Measurements from ENCODE around the gene ZNF428. TPM values are rescaled to one million over a fixed set of nuclear protein-coding genes. Genes with fewer than 3 reads are reported as not detected.

The ZNF428 gene
- total and polyA plus RNA-seq, 4 donors: 6.5 to 22.1 (median 14.4) TPM

DNA sequence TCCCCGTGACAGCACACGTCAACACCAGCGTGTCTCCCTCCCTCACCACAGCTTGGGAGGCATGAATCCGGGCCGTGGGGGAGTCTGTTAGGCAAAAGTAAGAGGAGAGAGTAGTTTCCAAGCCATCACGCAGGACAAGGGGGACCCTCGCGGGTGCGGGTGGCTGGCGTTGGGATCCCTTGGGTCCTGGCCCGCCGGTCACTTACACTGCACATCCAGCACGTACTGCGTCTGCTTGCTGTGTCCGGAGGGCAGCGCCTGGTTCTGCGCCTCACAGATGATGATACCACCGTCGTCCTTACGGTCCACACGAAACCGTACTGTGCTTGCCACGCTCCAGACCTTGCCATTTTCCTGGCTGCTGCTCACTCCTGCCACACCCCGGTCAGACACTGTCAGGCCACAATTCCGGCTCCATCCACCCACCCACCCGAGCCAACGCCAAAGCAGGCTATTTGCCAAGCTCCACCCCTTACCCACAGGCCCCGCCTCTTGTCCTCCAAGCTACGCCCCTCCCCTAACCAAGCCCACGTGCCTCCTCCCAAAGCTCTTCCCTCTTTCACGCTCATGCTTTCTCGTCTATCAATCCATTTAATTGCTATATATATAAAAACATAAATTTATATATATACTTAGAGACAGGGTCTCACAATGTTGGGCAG lies 6.6 kb upstream of the ZNF428 start:
- H3K9ac ChIP-seq (ENCODE audit: low read depth in 1 of 2, low read length in 2 of 2): no peak overlapping the region
- no peak overlapping the region for H3K4me3 ChIP-seq (ENCODE audit: low read depth in 1 of 3, low read length in 3 of 3)
- TF ChIP-seq RAD21 (IDR thresholded peaks at IDR 0.05): no peak
- TF ChIP-seq YY1 (IDR thresholded peaks at IDR 0.05): no peak
- TF ChIP-seq FOXA1 (IDR thresholded peaks at IDR 0.05): no peak
- no peak for TF ChIP-seq HNF4G (IDR thresholded peaks at IDR 0.05)
- TF ChIP-seq NR2F2 (IDR thresholded peaks at IDR 0.05): no peak
- TF ChIP-seq SP1 (IDR thresholded peaks at IDR 0.05): no peak
- TF ChIP-seq, protein P1, sequence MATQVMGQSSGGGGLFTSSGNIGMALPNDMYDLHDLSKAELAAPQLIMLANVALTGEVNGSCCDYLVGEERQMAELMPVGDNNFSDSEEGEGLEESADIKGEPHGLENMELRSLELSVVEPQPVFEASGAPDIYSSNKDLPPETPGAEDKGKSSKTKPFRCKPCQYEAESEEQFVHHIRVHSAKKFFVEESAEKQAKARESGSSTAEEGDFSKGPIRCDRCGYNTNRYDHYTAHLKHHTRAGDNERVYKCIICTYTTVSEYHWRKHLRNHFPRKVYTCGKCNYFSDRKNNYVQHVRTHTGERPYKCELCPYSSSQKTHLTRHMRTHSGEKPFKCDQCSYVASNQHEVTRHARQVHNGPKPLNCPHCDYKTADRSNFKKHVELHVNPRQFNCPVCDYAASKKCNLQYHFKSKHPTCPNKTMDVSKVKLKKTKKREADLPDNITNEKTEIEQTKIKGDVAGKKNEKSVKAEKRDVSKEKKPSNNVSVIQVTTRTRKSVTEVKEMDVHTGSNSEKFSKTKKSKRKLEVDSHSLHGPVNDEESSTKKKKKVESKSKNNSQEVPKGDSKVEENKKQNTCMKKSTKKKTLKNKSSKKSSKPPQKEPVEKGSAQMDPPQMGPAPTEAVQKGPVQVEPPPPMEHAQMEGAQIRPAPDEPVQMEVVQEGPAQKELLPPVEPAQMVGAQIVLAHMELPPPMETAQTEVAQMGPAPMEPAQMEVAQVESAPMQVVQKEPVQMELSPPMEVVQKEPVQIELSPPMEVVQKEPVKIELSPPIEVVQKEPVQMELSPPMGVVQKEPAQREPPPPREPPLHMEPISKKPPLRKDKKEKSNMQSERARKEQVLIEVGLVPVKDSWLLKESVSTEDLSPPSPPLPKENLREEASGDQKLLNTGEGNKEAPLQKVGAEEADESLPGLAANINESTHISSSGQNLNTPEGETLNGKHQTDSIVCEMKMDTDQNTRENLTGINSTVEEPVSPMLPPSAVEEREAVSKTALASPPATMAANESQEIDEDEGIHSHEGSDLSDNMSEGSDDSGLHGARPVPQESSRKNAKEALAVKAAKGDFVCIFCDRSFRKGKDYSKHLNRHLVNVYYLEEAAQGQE (IDR thresholded peaks at IDR 0.05): no peak
- TF ChIP-seq JUND (IDR thresholded peaks at IDR 0.05): no peak
- TF ChIP-seq, protein P2, sequence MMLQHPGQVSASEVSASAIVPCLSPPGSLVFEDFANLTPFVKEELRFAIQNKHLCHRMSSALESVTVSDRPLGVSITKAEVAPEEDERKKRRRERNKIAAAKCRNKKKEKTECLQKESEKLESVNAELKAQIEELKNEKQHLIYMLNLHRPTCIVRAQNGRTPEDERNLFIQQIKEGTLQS (IDR thresholded peaks at IDR 0.05): no peak
- no peak for TF ChIP-seq TAF1 (conservative IDR thresholded peaks at IDR 0.05)
- no peak for TF ChIP-seq GABPA (IDR thresholded peaks at IDR 0.05 in 1 of 2, conservative IDR thresholded peaks at IDR 0.05 in 1 of 2)
- TF ChIP-seq, protein P3, sequence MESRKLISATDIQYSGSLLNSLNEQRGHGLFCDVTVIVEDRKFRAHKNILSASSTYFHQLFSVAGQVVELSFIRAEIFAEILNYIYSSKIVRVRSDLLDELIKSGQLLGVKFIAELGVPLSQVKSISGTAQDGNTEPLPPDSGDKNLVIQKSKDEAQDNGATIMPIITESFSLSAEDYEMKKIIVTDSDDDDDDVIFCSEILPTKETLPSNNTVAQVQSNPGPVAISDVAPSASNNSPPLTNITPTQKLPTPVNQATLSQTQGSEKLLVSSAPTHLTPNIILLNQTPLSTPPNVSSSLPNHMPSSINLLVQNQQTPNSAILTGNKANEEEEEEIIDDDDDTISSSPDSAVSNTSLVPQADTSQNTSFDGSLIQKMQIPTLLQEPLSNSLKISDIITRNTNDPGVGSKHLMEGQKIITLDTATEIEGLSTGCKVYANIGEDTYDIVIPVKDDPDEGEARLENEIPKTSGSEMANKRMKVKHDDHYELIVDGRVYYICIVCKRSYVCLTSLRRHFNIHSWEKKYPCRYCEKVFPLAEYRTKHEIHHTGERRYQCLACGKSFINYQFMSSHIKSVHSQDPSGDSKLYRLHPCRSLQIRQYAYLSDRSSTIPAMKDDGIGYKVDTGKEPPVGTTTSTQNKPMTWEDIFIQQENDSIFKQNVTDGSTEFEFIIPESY (IDR thresholded peaks at IDR 0.05): no peak
- TF ChIP-seq, protein P4, sequence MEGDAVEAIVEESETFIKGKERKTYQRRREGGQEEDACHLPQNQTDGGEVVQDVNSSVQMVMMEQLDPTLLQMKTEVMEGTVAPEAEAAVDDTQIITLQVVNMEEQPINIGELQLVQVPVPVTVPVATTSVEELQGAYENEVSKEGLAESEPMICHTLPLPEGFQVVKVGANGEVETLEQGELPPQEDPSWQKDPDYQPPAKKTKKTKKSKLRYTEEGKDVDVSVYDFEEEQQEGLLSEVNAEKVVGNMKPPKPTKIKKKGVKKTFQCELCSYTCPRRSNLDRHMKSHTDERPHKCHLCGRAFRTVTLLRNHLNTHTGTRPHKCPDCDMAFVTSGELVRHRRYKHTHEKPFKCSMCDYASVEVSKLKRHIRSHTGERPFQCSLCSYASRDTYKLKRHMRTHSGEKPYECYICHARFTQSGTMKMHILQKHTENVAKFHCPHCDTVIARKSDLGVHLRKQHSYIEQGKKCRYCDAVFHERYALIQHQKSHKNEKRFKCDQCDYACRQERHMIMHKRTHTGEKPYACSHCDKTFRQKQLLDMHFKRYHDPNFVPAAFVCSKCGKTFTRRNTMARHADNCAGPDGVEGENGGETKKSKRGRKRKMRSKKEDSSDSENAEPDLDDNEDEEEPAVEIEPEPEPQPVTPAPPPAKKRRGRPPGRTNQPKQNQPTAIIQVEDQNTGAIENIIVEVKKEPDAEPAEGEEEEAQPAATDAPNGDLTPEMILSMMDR (IDR thresholded peaks at IDR 0.05; ENCODE audit: low read depth, low read length, missing input control): no peak
- no peak for TF ChIP-seq FOXA2 (IDR thresholded peaks at IDR 0.05)
- TF ChIP-seq, protein P5, sequence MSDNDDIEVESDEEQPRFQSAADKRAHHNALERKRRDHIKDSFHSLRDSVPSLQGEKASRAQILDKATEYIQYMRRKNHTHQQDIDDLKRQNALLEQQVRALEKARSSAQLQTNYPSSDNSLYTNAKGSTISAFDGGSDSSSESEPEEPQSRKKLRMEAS (IDR thresholded peaks at IDR 0.05): no peak
- no peak for TF ChIP-seq HNF4A (conservative IDR thresholded peaks at IDR 0.05)
- H3K27ac ChIP-seq (ENCODE audit: low read depth in 1 of 2, low read length in 2 of 2): no peak overlapping the region
- 81% methylated on average over 32 of the region's 32 CpGs for WGBS
- no peaks in the 10 kb centered on the region for H3K9me3 ChIP-seq (ENCODE audit: control insufficient read depth in 4 of 4, low read length in 3 of 4)
- H3K4me1 ChIP-seq (ENCODE audit: control insufficient read depth in 4 of 4, insufficient read depth in 4 of 4, low read length in 3 of 4): no peaks in the 10 kb centered on the region
- DNase-seq (ENCODE audit: low spot score): peak; percentile 62
- H3K36me3 ChIP-seq (ENCODE audit: control insufficient read depth in 4 of 4, insufficient read depth in 3 of 4, low read depth in 1 of 4, low read length in 3 of 4): no peaks in the 10 kb centered on the region
- no peaks in the 10 kb centered on the region for H3K27me3 ChIP-seq (ENCODE audit: control insufficient read depth in 4 of 4, insufficient read depth in 4 of 4, low read length in 3 of 4)
